Right cardiac atrium (tissue), 5 donors: ENCODE data around the gene INPP5B. TPM values are rescaled to one million over a fixed set of nuclear protein-coding genes. Genes with fewer than 3 reads are reported as not detected.

Source experiments
- polyA plus RNA-seq: library from polyadenylated mRNA; stranded (reverse); fragments of 200-250 nt; gene quantifications from one replicate; pipeline ENCODE4 v1.2.3, GENCODE V29; 2013
- total RNA-seq, 4 donors: library from RNA; stranded (reverse); fragmentation: NEBNext Ultra II Directional; extraction: Animal tissue kit (Norgen Biotek cat#: 25700); gene quantifications; one replicate each; pipeline ENCODE4 v1.2.1, GENCODE V29; 2021
- donor health status: healthy with polysubstance abuse.
- donor health status: DM: no; HTN: yes; CAD: no.
- donor health status: DM: no; HTN: no; CAD: no.
- donor health status: DM: no; HTN: yes; CAD: no; lungs with severe emphysema.
- donor health status: DM: yes; HTN: yes; CAD: no.

INPP5B gene
- total and polyA plus RNA-seq, 5 donors = 11.7 to 22.4 (median 16.8) TPM

Other genes with a start within 250 kb of the INPP5B start
- gene EPHA10, start 181.9 kb downstream of the INPP5B start, total RNA-seq = 1 to 10 TPM in 1 of 4 donors, under 1 TPM in 3; 0.11 to 1.1 (median 0.36) TPM
- 0.36 TPM for gene EPHA10, start 181.9 kb downstream of the INPP5B start, polyA plus RNA-seq
- gene MANEAL, start 153.2 kb downstream of the INPP5B start, total RNA-seq = 1 to 10 TPM in 3 of 4 donors, under 1 TPM in 1; 0.69 to 1.5 (median 1.2) TPM
- gene MANEAL, start 153.2 kb downstream of the INPP5B start, polyA plus RNA-seq = 0.93 TPM
- 10 to 100 TPM; 45.5 to 61.2 (median 55.5) TPM for gene C1orf122, start 139.3 kb downstream of the INPP5B start, total RNA-seq
- 84.0 TPM for gene C1orf122, start 139.3 kb downstream of the INPP5B start, polyA plus RNA-seq
- gene YRDC, start 138.8 kb downstream of the INPP5B start, total RNA-seq = 1 to 10 TPM; 4.0 to 8.4 (median 5.8) TPM
- 5.7 TPM for gene YRDC, start 138.8 kb downstream of the INPP5B start, polyA plus RNA-seq
- gene MTF1, start 87.5 kb downstream of the INPP5B start, total RNA-seq = 10 to 100 TPM in 3 of 4 donors, 1 to 10 TPM in 1; 8.9 to 13.4 (median 11.0) TPM
- gene MTF1, start 87.5 kb downstream of the INPP5B start, polyA plus RNA-seq = 2.4 TPM
- gene SF3A3, start 43.0 kb upstream of the INPP5B start, total RNA-seq = 10 to 100 TPM; 25.2 to 34.1 (median 31.0) TPM
- gene SF3A3, start 43.0 kb upstream of the INPP5B start, polyA plus RNA-seq = 14.4 TPM
- gene FHL3, start 58.5 kb upstream of the INPP5B start, total RNA-seq = 10 to 100 TPM in 1 of 4 donors, 1 to 10 TPM in 3; 8.1 to 15.6 (median 9.1) TPM
- 9.7 TPM for gene FHL3, start 58.5 kb upstream of the INPP5B start, polyA plus RNA-seq
- 10 to 100 TPM; 25.5 to 31.9 (median 30.0) TPM for gene UTP11, start 65.7 kb upstream of the INPP5B start, total RNA-seq
- gene UTP11, start 65.7 kb upstream of the INPP5B start, polyA plus RNA-seq = 34.5 TPM
- gene POU3F1, start 99.7 kb upstream of the INPP5B start, total RNA-seq = under 1 TPM in 3 of 4 donors, not detected in 1; 0.09 to 0.17 (median 0.17) TPM
- gene POU3F1, start 99.7 kb upstream of the INPP5B start, polyA plus RNA-seq = 0.07 TPM